Panc1 (cell line): ENCODE data around the gene CENPF.

Experiments
- CTCF ChIP-seq: fragments of 450-650 bp; IDR thresholded peaks from 2 replicates; pipeline ENCODE4 v1.5.1; 2017; ENCODE audit warnings: mild to moderate bottlenecking
- POLR2AphosphoS5 ChIP-seq: IDR thresholded peaks from 2 replicates; pipeline ENCODE4 v1.6.1; 2012; ENCODE audit warnings: mild to moderate bottlenecking, low read depth, low read length, moderate library complexity
- REST ChIP-seq, 2 experiments: IDR thresholded peaks; 2 replicates each; pipeline ENCODE4 v1.6.1; 2011 to 2012; ENCODE audit warnings: low read depth in 2 of 2, control low read depth in 1 of 2, low read length in 1 of 2, mild to moderate bottlenecking in 1 of 2, moderate library complexity in 1 of 2; ENCODE audit not compliant: insufficient read depth in 1 of 2

GRCh38 chr1:214638459-214638807 lies 35.4 kb downstream of the CENPF start:
- TF ChIP-seq CTCF (no peak), POLR2AphosphoS5 (no peak), REST (IDR thresholded peaks at IDR 0.05; ENCODE audit: insufficient read depth in 1 of 2, low read depth in 2 of 2, low read length in 1 of 2) (no peak)
